Measurements from ENCODE around the gene NDUFS7.

- TF ChIP-seq POLR2A (IDR thresholded peaks at IDR 0.05) (no peak), CTCF (IDR thresholded peaks at IDR 0.05) (no peak)
Observed at GRCh38 chr19:1362387-1363257, 21.1 kb upstream of the NDUFS7 start.
